ENCODE results near the gene FOXC1. TPM values are rescaled to one million over a fixed set of nuclear protein-coding genes. Genes with fewer than 3 reads are reported as not detected.
A peak's percentile ranks its signal among the peaks of the same experiment; 100 is the strongest.

FOXC1 gene
- total and polyA plus RNA-seq, 2 of the 13 experiments (the other 11 are each of a cell fraction or from before 2014, with no cell fraction given), result 0.44 to 0.55 TPM

GRCh38 chr6:1589208-1589607, 20.5 kb upstream of the FOXC1 start (continued):
- TF ChIP-seq ZNF292 (CRISPR knock-in tag; IDR thresholded peaks at IDR 0.05; ENCODE audit: borderline replicate concordance, low read depth), result no peak
- peak; percentile 56 for TF ChIP-seq HNF4A (CRISPR knock-in tag; IDR thresholded peaks at IDR 0.05)
- TF ChIP-seq, protein P1, sequence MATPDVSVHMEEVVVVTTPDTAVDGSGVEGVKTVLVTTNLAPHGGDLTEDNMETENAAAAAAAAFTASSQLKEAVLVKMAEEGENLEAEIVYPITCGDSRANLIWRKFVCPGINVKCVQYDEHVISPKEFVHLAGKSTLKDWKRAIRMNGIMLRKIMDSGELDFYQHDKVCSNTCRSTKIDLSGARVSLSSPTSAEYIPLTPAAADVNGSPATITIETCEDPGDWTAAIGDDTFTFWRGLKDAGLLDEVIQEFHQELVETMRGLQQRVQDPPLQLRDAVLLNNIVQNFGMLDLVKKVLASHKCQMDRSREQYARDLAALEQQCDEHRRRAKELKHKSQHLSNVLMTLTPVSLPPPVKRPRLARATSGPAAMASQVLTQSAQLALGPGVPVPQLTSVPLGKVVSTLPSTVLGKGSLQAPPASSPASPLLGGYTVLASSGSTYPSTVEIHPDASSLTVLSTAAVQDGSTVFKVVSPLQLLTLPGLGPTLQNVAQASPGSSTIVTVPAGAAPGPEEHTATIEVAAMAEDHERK (CRISPR knock-in tag; IDR thresholded peaks at IDR 0.05; ENCODE audit: low read depth), result no peak
- TF ChIP-seq ZNF207 (IDR thresholded peaks at IDR 0.05; ENCODE audit: borderline replicate concordance), result no peak
- no peak for TF ChIP-seq ARNTL (CRISPR knock-in tag; IDR thresholded peaks at IDR 0.05)
- no peak for TF ChIP-seq ZNF354B (CRISPR knock-in tag; IDR thresholded peaks at IDR 0.05)
- TF ChIP-seq, protein P2, sequence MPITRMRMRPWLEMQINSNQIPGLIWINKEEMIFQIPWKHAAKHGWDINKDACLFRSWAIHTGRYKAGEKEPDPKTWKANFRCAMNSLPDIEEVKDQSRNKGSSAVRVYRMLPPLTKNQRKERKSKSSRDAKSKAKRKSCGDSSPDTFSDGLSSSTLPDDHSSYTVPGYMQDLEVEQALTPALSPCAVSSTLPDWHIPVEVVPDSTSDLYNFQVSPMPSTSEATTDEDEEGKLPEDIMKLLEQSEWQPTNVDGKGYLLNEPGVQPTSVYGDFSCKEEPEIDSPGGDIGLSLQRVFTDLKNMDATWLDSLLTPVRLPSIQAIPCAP (CRISPR knock-in tag; IDR thresholded peaks at IDR 0.05; ENCODE audit: low read depth), result no peak
- TF ChIP-seq, protein P3, sequence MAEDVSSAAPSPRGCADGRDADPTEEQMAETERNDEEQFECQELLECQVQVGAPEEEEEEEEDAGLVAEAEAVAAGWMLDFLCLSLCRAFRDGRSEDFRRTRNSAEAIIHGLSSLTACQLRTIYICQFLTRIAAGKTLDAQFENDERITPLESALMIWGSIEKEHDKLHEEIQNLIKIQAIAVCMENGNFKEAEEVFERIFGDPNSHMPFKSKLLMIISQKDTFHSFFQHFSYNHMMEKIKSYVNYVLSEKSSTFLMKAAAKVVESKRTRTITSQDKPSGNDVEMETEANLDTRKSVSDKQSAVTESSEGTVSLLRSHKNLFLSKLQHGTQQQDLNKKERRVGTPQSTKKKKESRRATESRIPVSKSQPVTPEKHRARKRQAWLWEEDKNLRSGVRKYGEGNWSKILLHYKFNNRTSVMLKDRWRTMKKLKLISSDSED (CRISPR knock-in tag; IDR thresholded peaks at IDR 0.05), result no peak
- no peak for TF ChIP-seq NFKBIZ (CRISPR knock-in tag; IDR thresholded peaks at IDR 0.05)
- TF ChIP-seq HNRNPL (IDR thresholded peaks at IDR 0.05; ENCODE audit: low read depth, low read length), result no peak
- TF ChIP-seq ZNF883 (CRISPR knock-in tag; IDR thresholded peaks at IDR 0.05; ENCODE audit: not compliant biosample characterization), result no peak
- TF ChIP-seq ZNF619 (CRISPR knock-in tag; IDR thresholded peaks at IDR 0.05), result no peak
- TF ChIP-seq IKZF1 (IDR thresholded peaks at IDR 0.05), result no peak
- TF ChIP-seq USF2 (IDR thresholded peaks at IDR 0.05; ENCODE audit: low read depth, low read length), result no peak
- TF ChIP-seq USF2 (CRISPR knock-in tag; IDR thresholded peaks at IDR 0.05; ENCODE audit: borderline replicate concordance), result no peak
- no peak for TF ChIP-seq FOXK2 (IDR thresholded peaks at IDR 0.05)
- TF ChIP-seq SATB2 (CRISPR knock-in tag; IDR thresholded peaks at IDR 0.05), result no peak
- no peak for TF ChIP-seq POGZ (CRISPR knock-in tag; IDR thresholded peaks at IDR 0.05)
- TF ChIP-seq NFYC (CRISPR knock-in tag; IDR thresholded peaks at IDR 0.05), result no peak
- TF ChIP-seq HNRNPUL1 (IDR thresholded peaks at IDR 0.05; ENCODE audit: low read depth, low read length), result no peak
- no peak for TF ChIP-seq ZSCAN31 (CRISPR knock-in tag; IDR thresholded peaks at IDR 0.05; ENCODE audit: low read depth)
- TF ChIP-seq CEBPB (IDR thresholded peaks at IDR 0.05; ENCODE audit: borderline replicate concordance, low read depth, low read length), result peak; percentile 68
- TF ChIP-seq ZNF639 (CRISPR knock-in tag; conservative IDR thresholded peaks at IDR 0.05), result no peak
- TF ChIP-seq, protein P4, sequence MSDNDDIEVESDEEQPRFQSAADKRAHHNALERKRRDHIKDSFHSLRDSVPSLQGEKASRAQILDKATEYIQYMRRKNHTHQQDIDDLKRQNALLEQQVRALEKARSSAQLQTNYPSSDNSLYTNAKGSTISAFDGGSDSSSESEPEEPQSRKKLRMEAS (IDR thresholded peaks at IDR 0.05), result no peak
- TF ChIP-seq TSC22D2 (CRISPR knock-in tag; IDR thresholded peaks at IDR 0.05; ENCODE audit: borderline replicate concordance), result no peak

Data from HepG2 (cell line).